Astrocyte (in vitro differentiated cells and primary cell): ENCODE results near the gene KIAA1217. TPM values are rescaled to one million over a fixed set of nuclear protein-coding genes. Genes with fewer than 3 reads are reported as not detected.
"Not testable (repeated sequence)": the region's sequence is repeated elsewhere in the genome, so short reads cannot be mapped to it uniquely, and the experiment has no call there.

Experiments used
- DNase-seq: peaks from one replicate; pipeline ENCODE4 v3.0.0-alpha.2; 2010; ENCODE audit warnings: low read depth
- FAIRE-seq: peaks from 2 replicates; lab custom pipeline; 2011; peaks lifted over from hg19 to GRCh38; lab: Jason Lieb, UNC
- H2AFZ ChIP-seq: 2 replicates; pipeline ENCODE4 v1.6.0; 2012; ENCODE audit warnings: low read depth, low read length, inconsistent platforms
- H3K27ac ChIP-seq: 2 replicates; pipeline ENCODE4 v1.5.1; 2011; ENCODE audit warnings: low read depth, low read length, inconsistent platforms
- H3K27me3 ChIP-seq: 2 replicates; pipeline ENCODE4 v1.6.0; 2011; ENCODE audit warnings: low read length, inconsistent platforms; ENCODE audit not compliant: insufficient read depth
- H3K36me3 ChIP-seq: 2 replicates; pipeline ENCODE4 v1.5.1; 2011; ENCODE audit warnings: low read length, inconsistent platforms; ENCODE audit not compliant: insufficient read depth
- H3K4me1 ChIP-seq: 2 replicates; pipeline ENCODE4 v1.5.1; 2011; ENCODE audit warnings: low read length, inconsistent platforms; ENCODE audit not compliant: insufficient read depth
- H3K4me2 ChIP-seq: 2 replicates; pipeline ENCODE4 v1.6.0; 2012; ENCODE audit warnings: low read length, inconsistent platforms
- H3K4me3 ChIP-seq: 2 replicates; pipeline ENCODE4 v1.5.1; 2011; ENCODE audit warnings: low read depth, mild to moderate bottlenecking, low read length, inconsistent platforms; ENCODE audit not compliant: insufficient read depth
- H3K79me2 ChIP-seq: 2 replicates; pipeline ENCODE4 v1.6.0; 2012; ENCODE audit warnings: mild to moderate bottlenecking, low read length, inconsistent platforms; ENCODE audit not compliant: insufficient read depth
- H3K9ac ChIP-seq: 2 replicates; pipeline ENCODE4 v1.6.0; 2012; ENCODE audit warnings: mild to moderate bottlenecking, low read length, inconsistent platforms
- H3K9me3 ChIP-seq: 2 replicates; pipeline ENCODE4 v1.5.1; 2012; ENCODE audit warnings: low read depth, mild to moderate bottlenecking, low read length, inconsistent platforms; ENCODE audit not compliant: insufficient read depth
- H4K20me1 ChIP-seq: 2 replicates; pipeline ENCODE4 v1.6.0; 2012; ENCODE audit warnings: low read length, inconsistent platforms; ENCODE audit not compliant: insufficient read depth
- H3K27ac Mint-ChIP-seq: one replicate; pipeline ENCODE4 v1.8.0; 2021; ENCODE audit warnings: mild to moderate bottlenecking, mixed read lengths; ENCODE audit not compliant: unreplicated experiment
- H3K27me3 Mint-ChIP-seq: one replicate; pipeline ENCODE4 v1.8.0; 2021; ENCODE audit warnings: low read depth, mixed read lengths; ENCODE audit not compliant: unreplicated experiment
- H3K36me3 Mint-ChIP-seq: one replicate; pipeline ENCODE4 v1.8.0; 2021; ENCODE audit warnings: low read depth, mixed read lengths; ENCODE audit not compliant: unreplicated experiment
- H3K4me1 Mint-ChIP-seq: one replicate; pipeline ENCODE4 v1.8.0; 2021; ENCODE audit warnings: low read depth, mixed read lengths; ENCODE audit not compliant: unreplicated experiment
- H3K4me3 Mint-ChIP-seq: one replicate; pipeline ENCODE4 v1.8.0; 2021; ENCODE audit warnings: mild to moderate bottlenecking, moderate library complexity, mixed read lengths; ENCODE audit not compliant: unreplicated experiment
- H3K9me3 Mint-ChIP-seq: one replicate; pipeline ENCODE4 v1.8.0; 2021; ENCODE audit warnings: mild to moderate bottlenecking, mixed read lengths; ENCODE audit not compliant: unreplicated experiment
- EZH2 ChIP-seq: IDR thresholded peaks from 2 replicates; pipeline ENCODE4 v1.6.1; 2012; ENCODE audit warnings: mild to moderate bottlenecking, low read length, inconsistent platforms; ENCODE audit not compliant: insufficient read depth
- total RNA-seq: library from RNA; stranded (reverse); gene quantifications from 2 replicates; pipeline ENCODE4 v1.2.1, GENCODE V29; 2021
- TF ChIP-seq, protein P1 (sequence below): IDR thresholded peaks from 2 replicates; pipeline ENCODE4 v1.5.1; 2011; ENCODE audit warnings: low read depth, mild to moderate bottlenecking, inconsistent platforms, low read length, moderate library complexity; ENCODE audit not compliant: insufficient read depth

The KIAA1217 gene
- total RNA-seq, 1 donor from 2014 or later = 31.8 TPM

DNA sequence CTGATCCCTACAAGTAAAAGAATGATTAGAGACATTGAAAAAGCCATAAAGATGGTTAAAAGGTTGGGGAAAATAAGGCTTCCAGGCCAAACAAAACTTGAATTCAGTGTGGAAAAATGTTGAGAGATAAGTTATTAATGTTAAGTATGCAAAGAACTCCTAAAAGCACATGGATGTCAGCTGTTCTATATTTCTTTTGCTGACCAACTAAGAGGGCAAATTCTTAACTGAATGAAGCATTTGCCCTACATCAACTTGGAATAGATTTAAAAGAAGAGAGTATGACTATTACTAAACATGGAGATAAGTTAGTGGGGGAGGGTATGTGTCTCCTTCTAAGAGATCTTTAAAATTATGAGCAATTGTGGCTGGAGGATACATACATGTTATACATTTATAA, 124.8 kb downstream of the KIAA1217 start:
- Histone ChIP-seq H3K9ac (peak overlapping the region; percentile 8), H3K4me1 (peaks cover 11% of the 10 kb centered on the region), H3K27me3 (no peaks in the 10 kb centered on the region), H3K79me2 (peaks cover under 1% of the 10 kb centered on the region), H3K9me3 (no peaks in the 10 kb centered on the region), H3K4me2 (no peak overlapping the region), H2AFZ (no peak overlapping the region), H4K20me1 (no peaks in the 10 kb centered on the region), H3K27ac (peak overlapping the region; percentile 70), H3K36me3 (no peaks in the 10 kb centered on the region), H3K4me3 (no peak overlapping the region)
- no peak overlapping the region for H3K27ac Mint-ChIP-seq
- no peaks in the 10 kb centered on the region for H3K27me3 Mint-ChIP-seq
- DNase-seq = peak; percentile 90
- H3K4me3 Mint-ChIP-seq = no peak overlapping the region
- FAIRE-seq = no peak
- no peak for TF ChIP-seq EZH2
- TF ChIP-seq, protein P1, sequence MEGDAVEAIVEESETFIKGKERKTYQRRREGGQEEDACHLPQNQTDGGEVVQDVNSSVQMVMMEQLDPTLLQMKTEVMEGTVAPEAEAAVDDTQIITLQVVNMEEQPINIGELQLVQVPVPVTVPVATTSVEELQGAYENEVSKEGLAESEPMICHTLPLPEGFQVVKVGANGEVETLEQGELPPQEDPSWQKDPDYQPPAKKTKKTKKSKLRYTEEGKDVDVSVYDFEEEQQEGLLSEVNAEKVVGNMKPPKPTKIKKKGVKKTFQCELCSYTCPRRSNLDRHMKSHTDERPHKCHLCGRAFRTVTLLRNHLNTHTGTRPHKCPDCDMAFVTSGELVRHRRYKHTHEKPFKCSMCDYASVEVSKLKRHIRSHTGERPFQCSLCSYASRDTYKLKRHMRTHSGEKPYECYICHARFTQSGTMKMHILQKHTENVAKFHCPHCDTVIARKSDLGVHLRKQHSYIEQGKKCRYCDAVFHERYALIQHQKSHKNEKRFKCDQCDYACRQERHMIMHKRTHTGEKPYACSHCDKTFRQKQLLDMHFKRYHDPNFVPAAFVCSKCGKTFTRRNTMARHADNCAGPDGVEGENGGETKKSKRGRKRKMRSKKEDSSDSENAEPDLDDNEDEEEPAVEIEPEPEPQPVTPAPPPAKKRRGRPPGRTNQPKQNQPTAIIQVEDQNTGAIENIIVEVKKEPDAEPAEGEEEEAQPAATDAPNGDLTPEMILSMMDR = no peak
- H3K9me3 Mint-ChIP-seq = no peaks in the 10 kb centered on the region
- H3K36me3 Mint-ChIP-seq = no peaks in the 10 kb centered on the region
- H3K4me1 Mint-ChIP-seq = peaks cover 10% of the 10 kb centered on the region

DNA sequence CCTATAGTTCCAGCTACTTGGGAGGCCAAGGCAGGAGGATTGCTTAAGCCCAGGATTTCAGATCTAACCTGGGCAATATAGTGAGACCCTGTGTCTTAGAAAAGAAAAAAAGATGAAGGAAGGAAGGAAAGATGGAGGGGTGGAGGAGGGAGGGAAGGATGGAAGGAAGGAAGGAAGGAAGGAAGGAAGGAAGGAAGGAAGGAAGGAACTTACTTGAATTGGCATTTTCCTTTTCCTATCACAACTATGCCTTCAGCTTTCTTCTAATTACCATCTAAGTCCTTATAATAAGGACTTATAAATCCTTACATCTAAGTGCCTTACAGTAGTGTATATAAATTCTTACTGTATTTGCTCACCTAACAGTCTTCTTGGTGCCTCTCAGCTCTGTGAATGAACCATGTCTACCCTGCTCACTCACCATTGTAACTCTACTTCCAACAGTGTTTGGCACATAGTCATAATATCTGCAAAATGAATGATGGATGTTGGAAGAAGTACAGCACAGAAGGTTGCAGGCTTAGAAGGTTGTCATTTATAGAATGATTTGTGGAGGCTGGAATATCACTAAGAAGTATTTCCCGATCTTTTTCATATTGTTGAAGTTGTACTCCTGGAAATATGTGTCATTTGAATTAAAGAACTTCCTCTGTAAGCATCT, 125.5 kb downstream of the KIAA1217 start:
- no peaks in the 10 kb centered on the region for H3K9me3 ChIP-seq
- Mint-ChIP-seq H3K27me3 (no peaks in the 10 kb centered on the region), H3K4me3 (no peak overlapping the region), H3K36me3 (no peaks in the 10 kb centered on the region), H3K9me3 (no peaks in the 10 kb centered on the region), H3K27ac (no peak overlapping the region), H3K4me1 (peaks cover 10% of the 10 kb centered on the region)
- no peak overlapping the region for H3K4me3 ChIP-seq
- H3K79me2 ChIP-seq = no peaks in the 10 kb centered on the region
- H3K4me1 ChIP-seq = peaks cover 11% of the 10 kb centered on the region
- no peaks in the 10 kb centered on the region for H4K20me1 ChIP-seq
- no peak overlapping the region for H2AFZ ChIP-seq
- no peak overlapping the region for H3K27ac ChIP-seq
- no peaks in the 10 kb centered on the region for H3K27me3 ChIP-seq
- H3K9ac ChIP-seq = no peak overlapping the region
- FAIRE-seq = no peak
- TF ChIP-seq EZH2 = no peak
- TF ChIP-seq, protein P1 = no peak
- H3K36me3 ChIP-seq = no peaks in the 10 kb centered on the region
- no peak overlapping the region for H3K4me2 ChIP-seq
- no peak for DNase-seq

DNA sequence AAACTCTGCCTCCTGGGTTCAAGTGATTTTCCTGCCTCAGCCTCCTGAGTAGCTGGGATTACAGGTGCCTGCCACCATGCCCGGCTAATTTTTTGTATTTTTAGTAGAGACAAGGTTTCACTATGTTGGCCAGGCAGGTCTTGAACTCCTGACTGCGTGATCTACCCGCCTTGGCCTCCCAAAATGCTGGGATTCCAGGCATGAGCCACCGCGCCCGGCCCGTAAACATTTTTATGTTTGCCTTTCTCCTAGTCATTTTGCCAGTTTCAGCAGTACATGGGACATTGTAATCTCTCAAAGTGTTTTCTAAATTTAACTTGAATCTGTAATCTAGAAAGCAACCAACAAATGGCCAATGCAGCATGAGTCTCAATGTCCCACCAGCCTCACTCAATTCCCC, 128.8 kb downstream of the KIAA1217 start:
- H3K27ac Mint-ChIP-seq, H3K27me3 ChIP-seq, H3K36me3 Mint-ChIP-seq, H3K9ac ChIP-seq, H3K9me3 ChIP-seq, H3K9me3 Mint-ChIP-seq, H4K20me1 ChIP-seq, DNase-seq, H3K27me3 Mint-ChIP-seq, H3K27ac ChIP-seq, H3K36me3 ChIP-seq, H2AFZ ChIP-seq, H3K4me3 ChIP-seq, H3K4me2 ChIP-seq, FAIRE-seq, H3K79me2 ChIP-seq, H3K4me3 Mint-ChIP-seq: not testable (repeated sequence)
- H3K4me1 Mint-ChIP-seq = peaks cover 14% of the 10 kb centered on the region
- peaks cover 12% of the 10 kb centered on the region for H3K4me1 ChIP-seq
